Measurements from ENCODE around the gene ZNF726.
"Not testable (repeated sequence)": the region's sequence is repeated elsewhere in the genome, so short reads cannot be mapped to it uniquely, and the experiment has no call there.

The ZNF726 gene

DNA sequence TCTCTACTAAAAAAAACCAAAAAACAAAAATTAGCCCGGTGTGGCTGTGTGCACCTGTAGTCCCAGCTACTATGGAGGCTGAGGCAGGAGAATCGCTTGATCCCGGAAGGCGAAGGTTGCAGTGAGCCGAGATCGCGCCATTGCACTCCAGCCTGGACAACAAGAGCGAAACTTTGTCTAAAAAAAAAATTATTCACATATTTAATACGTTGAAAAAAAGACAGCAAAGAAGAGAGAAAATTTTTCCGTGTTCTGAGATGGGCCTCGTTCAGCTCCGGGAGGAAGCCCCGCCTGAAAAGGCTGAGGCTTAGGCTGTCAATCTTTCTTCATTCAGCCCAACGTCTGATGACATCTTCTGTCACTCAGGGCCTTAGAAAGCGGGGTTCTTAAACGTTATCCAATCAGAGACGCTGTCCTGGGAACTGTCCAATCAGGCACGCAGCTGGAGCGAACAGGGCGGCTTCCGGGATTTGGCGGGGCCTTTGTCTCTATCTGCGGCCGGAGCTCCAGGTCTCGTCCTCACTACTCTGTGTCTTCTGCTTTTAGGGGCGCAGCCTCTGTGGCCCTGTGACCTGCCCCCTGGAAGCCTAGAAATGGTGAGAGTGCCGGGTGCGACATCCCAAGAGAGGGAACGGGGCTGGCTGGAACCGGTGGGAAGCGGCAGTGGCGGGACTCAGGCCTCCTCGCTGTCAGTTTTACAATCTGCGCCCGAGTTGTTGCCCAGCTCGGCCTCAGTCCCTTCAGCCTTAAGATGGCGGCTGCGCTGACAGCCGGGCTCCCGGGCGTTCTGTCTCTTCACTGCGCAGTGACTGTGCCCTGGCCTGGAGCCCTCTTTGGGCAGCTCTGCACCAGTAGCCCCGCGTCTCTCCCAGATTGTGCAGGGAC, at the start of gene ZNF726:
TSS of gene ZNF726 (plus strand) at position 485 of the 885 bp plus-strand sequence. CDS start at position 594, 109 bp downstream.
- peak; percentile 97 for DNase-seq

DNA sequence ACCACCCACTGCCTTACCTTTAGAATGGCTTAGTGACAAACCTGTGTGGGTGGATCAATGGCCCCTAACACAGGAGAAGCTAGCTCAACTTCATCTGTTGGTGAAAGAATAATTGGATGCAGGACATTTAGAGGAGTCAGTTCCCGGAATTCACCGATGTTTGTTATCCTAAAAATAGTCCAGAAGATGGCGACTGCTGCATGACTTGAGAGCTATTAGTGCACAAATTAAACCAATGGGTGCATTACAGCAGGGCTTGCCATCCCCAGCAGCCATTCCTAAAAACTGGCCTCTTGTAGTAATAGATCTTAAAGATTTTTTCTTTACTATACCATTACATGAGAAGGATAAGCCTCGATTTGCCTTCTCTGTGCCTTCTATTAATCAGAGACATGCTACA, 46.8 kb upstream of the ZNF726 start:
- peak; percentile 57 for DNase-seq

DNA sequence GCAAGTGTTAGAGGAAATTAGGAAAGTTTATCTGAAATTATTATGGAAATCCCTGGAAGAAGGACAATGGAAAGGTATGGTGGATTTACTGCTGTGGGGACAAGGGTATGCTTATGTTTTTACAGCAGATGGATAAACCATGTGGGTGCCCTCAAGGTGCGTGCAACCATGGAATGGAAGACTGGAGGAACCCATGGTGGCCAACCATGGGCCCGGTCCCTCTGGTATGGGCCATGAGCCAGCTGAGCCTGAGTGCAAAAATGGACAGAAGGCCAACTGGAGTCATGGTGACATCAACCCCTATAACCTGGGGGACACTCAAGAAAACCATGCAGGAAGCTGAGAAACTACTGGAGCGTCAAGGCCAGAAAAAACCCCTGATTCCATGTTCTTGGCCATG, 46.1 kb upstream of the ZNF726 start:
- no peak for DNase-seq

DNA sequence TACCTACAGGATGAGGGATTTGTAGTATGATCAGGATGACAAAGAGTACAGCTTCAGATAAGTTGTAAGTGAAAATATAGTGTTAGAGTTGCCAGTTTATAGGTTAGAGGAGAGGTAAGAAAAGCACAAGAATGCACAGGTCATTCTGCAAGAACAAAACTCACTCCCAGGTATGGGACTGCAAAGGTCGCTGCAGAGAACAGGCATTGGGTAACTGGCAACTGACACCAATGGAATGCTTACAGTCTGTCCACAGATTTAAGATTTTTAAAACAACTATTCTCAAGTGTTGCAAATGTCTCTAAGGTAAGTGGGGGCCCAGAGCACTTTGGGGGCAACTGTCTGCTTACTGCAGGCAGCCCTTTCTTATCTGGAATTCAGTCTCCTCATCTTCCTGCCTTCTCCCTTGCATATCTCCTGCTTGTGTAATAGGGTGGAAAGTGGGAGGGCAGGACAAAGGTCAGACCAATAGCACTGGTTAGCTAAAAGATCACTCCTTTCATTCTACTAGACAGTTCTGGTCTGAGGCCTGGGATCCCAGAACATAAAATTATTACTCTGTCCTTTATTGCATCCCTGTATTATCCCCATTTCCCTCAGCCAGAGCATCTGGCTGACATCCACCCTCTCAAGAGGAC, 42.3 kb upstream of the ZNF726 start:
- no peak for DNase-seq

DNA sequence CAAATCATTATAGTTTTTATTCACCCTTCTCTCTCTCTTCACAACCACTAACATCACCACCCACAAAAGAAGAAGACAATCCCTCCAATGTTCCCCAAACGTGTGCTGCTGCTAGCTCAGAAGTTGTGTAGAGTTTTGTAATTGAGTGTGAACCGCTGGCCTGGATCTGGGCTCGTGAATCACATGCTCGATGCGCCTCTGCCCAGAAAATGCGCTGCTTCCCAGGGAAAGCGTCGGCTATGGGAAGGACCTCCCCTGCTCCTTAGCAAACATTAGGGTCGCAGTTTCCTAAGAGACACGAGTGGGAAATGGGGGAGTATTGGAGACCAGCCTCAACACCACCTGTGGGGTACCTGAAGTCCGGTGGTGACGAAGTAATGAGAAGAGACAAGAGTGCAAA, 38.4 kb upstream of the ZNF726 start:
- no peak for DNase-seq

DNA sequence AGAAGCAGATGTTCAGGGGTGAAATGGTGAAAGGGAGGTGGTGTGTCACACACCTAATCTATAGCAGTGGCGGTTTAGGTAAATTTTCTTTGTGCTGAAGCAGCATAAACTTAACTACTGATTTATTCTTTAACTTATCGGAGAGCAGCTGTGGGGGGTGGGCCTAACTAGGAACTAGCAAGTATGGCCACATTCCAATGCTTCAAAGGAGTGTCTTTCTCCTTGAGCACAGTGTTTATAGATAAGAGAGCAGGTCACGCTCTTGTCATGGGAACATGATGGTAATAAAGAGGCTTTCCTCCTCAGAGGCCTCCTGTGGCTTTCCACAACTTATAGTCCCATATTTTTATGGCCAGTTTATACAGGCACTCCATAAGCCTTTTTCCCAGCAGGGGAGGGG, 37.9 kb upstream of the ZNF726 start:
- DNase-seq = not testable (repeated sequence)

DNA sequence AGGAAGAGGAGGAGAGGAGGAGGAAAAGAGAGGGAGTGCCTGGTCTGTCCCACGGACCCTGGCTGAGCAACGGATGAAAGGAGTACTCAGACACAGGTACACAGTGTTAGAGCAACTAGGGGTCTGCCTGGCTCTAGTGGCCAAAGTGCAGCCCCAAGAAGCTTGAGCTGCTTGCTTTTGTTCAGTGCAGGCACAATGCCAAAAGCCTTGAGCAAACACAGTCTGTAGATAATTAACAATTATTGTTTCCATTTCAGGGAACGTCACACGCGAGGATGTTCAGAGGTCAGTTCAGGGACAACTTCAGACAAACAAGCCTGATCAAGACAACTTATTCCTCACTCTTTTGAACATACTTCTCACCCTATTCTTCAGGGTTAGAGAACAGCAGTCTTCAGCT, 32.2 kb upstream of the ZNF726 start:
- peak; percentile 95 for DNase-seq

DNA sequence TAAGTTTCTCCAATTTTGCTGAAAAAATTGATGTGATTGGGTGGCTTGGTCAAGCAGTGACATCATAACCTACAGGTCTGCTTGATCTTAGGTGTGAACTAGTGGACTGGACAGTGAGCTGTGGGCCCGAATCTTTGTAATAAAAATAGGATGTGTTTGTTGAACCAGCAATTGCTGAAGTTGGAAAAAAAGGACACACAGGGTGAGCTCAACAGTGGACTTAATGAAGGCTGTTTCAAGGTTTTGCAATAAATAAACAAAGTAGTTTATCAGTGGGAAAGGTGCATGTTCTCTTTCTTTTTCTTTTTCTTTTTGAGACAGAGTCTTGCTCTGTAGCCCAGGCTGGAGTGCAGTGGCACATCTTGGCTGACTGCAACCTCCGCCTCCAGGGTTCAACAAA, 30.3 kb upstream of the ZNF726 start:
- no peak for DNase-seq

DNA sequence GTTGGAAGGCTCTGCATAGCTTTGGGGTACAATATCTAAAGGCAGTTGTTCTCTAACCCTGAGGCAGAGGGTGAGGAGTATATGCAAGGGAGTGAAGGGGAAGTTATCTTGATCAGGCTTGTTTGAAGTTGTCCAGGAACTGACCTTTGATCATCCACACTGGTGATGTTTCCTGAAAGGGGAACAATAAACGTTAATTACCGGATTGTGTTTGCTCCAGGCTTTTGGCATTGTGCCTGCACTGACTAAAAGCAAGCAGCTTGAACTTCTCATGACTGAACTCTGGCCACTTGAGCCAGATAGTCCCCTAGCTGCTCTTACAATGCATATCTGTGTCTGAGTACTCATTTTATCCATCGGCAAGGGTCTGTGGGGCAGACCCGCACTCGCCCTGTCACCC, 27.0 kb upstream of the ZNF726 start:
- peak; percentile 92 for DNase-seq

DNA sequence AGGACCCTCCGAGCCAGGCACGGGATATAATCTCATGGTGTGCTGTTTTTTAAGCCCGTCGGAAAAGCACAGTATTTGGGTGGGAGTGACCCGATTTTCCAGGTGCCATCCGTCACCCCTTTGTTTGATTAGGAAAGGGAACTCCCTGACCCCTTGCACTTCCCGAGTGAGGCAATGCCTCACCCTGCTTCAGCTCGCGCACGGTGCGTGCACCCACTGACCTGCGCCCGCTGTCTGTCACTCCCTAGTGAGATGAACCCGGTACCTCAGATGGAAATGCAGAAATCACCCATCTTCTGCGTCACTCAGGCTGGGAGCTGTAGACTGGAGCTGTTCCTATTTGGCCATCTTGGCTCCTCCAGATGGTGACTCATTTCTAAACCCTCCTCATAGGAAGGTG, 18.6 kb upstream of the ZNF726 start:
- not testable (repeated sequence) for DNase-seq

DNA sequence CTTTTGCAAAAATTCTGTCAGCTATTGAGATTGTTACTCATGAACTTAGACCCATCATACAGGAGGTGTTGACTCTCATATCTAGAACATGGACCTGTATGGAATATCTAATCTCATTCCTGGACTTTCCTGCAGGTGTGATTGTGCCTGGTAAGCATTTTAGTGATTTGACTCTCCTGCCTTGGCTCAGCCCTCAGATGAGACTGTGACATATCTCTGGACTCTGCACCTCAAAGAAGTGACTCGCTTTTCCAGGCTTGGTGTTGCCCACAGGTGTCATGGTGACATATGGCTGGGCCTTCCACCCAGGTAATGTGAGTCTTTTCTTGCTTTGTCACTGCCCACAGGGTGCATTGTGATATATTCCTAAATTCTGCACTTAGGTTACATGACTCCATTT, 17.8 kb upstream of the ZNF726 start:
- DNase-seq = peak; percentile 4

DNA sequence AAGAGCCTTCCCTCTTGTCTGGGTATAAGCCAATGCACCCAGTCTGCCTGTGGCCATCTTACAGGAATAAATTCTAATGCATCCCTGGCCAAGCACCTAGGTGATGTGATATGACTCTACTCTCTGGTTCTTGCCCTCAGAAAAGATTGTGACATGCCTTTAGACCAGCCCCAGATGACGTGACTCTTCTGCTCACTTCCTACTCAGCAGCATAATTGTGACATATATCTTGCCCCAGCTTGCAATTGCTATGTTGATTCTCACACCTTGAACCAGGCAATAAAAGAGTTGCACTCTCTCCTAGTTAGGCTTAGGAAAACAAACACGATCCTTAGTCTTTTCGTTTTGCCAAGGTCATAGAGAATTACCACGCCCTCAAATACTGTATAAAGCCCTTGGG, 13.3 kb upstream of the ZNF726 start:
- no peak for DNase-seq

DNA sequence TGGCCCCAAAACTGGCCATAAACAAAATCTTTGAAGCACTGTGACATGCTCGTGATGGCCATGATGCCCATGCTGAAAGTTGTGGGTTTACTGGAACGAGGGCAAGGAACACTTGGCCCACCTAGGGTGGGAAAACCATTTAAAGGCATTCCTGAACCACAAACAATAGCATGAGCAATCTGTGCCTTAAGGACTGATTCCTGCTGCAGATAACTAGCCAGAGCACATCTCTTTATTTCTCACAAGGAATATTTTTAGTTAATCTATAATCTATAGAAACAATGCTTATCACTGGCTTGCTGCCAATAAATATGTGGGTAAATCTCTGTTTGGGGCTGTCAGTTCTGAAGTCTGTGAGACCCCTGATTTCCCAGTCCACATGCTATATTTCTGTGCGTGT, 10.3 kb upstream of the ZNF726 start:
- peak; percentile 17 for DNase-seq

DNA sequence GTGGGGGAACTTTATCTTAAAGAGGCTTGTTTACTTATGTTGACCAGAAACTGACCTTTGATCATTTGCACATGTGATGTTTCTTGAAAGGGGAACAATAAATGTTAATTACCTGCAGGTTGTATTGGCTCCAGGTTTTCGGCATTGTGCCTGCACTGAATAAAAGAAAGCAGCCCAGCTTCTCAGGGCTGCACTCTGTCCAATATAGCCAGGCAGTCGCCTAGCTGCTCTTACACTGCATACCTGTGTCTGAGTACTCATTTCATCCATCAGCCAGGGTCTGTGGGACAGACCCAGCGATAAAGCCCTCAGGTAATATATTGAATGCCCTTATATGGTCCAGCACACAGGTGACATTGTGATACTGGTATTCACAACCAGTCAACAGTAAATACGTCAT, 8.9 kb upstream of the ZNF726 start:
- DNase-seq = peak; percentile 33

DNA sequence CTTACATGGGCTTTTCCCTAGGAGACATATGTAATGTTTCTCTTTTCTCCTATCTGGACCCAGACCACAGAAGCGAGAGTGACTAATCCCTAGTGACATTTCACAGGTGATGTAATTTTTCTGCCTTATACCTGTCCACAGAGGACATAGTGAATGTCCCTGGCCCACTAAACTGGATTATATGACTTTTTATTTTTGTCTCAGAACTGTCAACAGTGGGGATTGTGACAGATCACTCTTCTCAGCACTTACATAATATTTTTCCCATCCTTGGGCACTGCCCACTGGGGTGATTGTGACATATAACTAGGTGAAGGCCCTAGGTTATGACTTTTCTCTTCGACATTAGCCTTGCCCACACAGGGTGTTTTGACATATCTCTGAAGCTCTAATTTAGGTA, 7.9 kb upstream of the ZNF726 start:
- no peak for DNase-seq

DNA sequence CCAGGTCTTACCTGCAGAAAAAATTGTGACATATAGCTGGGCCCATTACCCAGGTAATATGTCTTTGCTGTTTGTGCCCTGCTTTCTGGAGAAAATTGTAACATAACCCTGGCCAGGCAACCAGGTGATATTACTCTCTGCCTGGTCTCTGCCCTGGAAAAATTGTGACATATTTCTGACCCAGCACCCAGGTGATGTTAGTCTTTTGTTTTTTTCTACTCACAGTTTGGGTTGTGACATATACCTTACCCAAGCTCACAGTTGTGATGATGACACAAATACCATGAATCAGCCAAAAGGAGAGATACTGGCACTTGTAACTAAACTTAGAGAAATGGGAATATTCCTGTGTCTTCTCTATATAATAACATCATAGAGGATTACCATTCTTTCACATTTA, 6.5 kb upstream of the ZNF726 start:
- DNase-seq = no peak

DNA sequence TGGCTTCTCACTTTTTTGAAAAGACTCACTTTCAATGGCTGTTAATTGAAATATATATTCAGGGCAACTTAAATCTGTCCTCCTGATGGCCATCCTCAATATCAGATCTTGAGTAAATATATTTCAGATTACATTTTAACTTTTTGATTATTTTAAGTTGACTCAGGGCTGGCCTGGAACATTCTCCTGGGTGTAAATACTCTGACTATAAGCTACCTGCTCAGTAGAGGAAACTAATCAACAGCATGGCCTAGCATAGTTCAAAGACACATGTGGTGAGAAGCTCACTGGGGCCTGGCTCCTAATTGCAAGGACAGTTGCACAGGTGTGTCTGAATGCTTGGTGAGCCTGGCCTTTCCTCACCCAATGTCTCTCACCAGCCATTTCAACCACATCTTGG, 5.5 kb upstream of the ZNF726 start:
- DNase-seq = no peak

DNA sequence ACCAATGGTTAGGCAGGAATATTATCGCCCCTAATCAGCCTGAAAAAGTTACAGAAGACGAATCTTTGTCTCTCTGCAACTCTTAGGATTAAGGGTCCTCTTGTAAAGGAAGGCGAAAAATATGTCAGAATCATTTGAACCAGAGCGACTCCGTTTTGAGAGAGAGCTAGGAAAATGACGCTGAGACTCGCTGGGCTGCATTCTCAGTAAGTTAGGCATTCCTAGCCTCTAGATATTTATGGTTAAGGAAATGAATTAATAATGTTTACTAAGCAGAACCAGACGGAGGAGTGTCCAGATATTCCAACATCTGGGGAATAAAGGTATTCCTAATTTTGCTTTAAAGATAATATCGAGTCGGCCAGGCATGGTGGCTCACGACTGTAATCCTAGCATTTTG, 755 bp upstream of the ZNF726 start:
- no peak for DNase-seq

DNA sequence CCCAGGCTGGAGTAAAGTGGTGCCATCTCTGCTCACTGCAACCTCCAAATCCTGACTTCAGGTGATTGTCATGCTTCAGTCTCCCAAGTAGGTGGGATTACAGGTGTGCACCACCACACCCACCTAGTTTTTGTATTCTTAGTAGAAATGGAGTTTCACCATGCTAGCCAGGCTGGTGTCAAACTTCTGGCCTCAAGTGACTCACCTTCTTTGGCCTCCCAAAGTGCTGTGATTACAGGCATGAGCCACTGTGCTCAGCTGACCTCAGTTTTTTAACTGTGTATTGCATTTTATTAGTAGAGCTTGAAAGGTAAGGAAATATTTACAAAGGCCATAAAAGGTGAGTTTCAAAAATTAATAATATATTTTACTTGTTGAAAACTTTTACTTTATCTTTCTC, 2.3 kb downstream of the ZNF726 start:
- DNase-seq = peak; percentile 41

DNA sequence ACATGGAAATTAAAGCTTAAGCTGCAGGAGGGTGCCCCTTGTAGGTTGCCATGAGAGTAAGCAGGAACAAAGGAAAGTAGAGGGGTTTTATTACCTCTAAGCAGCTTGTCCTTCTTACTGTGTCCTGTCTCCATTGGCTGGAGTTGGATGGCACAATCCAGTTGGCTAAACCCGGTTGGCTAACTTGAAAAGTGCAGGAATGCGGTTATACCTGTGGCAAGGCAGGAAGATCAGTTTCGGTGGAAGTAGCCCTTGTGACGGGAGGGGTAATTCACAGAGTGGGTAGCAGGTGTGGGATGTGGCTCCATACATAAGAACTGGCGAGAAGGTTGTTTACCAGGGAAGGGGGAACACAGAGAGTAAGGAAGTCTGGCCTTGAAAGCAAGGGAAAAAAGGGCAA, 3.2 kb downstream of the ZNF726 start:
- DNase-seq = peak; percentile 90

DNA sequence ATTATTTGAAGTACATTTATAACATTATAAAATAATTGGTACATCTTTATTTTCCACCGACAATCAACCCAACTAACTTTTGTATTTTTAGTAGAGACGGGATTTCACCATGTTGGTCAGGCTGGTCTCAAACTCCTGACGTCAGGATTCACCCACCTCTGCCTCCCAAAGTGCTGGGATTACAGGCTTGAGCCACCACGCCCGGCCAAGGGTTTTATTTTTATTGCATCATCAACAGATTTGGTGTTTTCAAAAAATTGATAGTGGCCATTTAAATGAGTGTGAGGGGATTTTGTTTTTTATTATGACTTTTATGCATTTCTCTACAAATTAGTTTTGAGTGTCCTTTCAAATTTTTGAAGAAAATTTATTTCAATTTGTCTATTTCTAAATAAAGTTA, 10.6 kb downstream of the ZNF726 start:
- DNase-seq = no peak

DNA sequence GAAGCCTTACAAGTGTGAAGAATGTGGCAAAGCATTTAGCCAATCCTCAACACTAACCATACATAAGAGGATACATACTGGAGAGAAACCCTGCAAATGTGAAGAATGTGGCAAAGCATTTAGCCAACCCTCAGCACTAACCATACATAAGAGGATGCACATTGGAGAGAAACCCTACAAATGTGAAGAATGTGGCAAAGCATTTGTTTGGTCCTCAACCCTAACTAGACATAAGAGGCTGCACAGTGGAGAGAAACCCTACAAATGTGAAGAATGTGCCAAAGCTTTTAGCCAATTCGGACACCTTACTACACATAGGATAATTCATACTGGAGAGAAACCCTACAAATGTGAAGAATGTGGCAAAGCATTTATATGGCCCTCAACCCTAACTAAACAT, 18.2 kb downstream of the ZNF726 start:
- DNase-seq = no peak

DNA sequence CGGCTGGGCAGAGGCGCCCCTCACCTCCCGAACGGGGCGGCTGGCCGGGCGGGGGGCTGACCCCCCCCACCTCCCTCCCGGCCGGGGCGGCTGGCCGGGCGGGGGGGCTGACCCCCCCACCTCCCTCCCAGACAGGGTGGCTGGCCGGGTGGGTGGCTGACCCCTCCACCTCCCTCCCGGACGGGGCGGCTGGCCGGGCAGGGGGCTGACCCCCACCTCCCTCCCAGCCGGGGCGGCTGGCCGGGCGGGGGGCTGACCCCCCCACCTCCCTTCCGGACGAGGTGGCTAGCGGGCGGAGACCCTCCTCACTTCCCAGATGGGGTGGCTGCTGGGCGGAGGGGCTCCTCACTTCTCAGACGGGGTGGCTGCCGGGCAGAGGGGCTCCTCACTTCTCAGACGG, 22.3 kb downstream of the ZNF726 start:
- DNase-seq = not testable (repeated sequence)

DNA sequence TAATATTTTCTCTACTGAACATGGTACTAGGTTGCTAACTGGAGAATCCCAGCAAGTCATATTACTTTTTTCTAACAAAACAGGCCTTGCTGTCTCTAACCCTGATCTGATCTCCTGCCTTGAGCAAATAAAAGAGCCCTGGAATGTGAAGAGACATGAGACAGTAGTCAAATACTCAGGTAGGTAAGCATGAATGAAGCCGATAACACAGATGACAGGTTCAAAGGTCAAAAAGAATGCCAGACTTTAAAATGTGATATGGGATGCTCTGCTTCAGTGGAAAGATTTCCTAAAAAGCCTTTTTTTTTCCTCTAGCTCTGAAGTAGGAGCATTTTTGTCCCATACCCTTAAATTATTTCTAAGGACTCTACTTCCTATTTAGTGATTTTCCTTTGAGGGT, 28.7 kb downstream of the ZNF726 start:
- DNase-seq = peak; percentile 41

DNA sequence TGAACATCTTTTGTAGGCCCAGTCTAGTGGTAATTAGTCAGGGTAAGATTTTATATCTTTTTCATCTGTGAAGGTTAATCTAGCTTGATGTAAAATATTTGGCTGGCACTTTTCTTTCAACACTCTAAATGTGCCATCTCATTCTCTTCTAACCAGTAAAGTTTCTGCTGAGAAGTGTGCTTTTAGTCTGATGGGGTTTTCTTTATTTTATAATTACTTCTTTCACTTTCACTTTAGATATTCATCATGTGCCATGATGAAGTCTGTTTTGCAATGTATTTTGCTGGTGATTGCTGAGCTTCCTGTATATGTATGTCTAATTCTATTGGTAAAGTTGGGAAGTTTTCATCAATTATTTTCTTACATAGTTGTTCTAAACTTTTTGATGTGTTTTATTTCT, 31.9 kb downstream of the ZNF726 start:
- DNase-seq = no peak

Measured in DMS53 (cell line).